ENCODE data around the gene PXT1.
"Not testable (repeated sequence)": the region's sequence is repeated elsewhere in the genome, so short reads cannot be mapped to it uniquely, and the experiment has no call there.

The PXT1 gene

GRCh38 chr6:36461646-36462045 lies 19.0 kb upstream of the PXT1 start:
- no peak for TF ChIP-seq ZNF274 (IDR thresholded peaks at IDR 0.05; ENCODE audit: low read depth, low read length)
- H3K4me3 ChIP-seq (ENCODE audit: low read length), result no peak overlapping the region

DNA sequence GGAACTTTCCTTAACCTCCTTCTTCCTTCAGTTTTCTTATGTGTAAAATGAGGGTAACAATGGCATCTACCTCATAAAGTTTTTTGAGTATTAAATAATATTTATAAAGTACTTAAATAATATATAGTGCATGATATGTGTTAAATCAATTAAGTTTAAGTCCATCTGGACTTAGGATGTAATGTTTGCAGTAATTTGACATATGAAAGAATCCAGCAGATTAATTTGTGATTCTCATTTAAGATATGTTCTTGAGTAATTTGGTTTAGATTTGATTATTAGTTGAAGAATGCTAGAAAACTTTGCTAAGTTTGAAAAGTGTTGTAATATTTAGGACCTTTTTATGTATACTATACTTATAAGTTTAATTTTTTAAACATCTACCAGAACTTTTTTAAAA lies 18.3 kb upstream of the PXT1 start:
- H3K4me3 ChIP-seq (ENCODE audit: low read length), result no peak overlapping the region
- no peak for TF ChIP-seq ZNF274 (IDR thresholded peaks at IDR 0.05; ENCODE audit: low read depth, low read length)

DNA sequence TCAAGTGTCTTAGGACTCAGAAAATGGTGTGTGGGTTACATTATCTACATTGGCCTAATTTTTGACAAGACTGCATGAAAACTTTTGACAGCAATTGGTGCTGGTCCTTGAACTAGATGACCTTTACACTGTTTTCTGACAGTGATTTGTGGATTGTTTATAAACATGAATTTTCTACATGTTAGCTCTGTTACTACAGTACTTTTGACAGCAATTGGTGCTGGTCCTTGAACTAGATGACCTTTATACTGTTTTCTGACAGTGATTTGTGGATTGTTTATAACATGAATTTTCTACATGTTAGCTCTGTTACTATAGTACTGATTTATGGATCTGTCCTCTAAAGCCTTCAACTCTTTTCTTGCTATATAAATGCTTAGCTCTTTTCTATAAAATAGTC lies 16.8 kb upstream of the PXT1 start:
- no peak overlapping the region for H3K4me3 ChIP-seq (ENCODE audit: low read length)
- no peak for TF ChIP-seq ZNF274 (IDR thresholded peaks at IDR 0.05; ENCODE audit: low read depth, low read length)

- H3K4me3 ChIP-seq (ENCODE audit: low read length), result no peak overlapping the region
- no peak for TF ChIP-seq ZNF274 (IDR thresholded peaks at IDR 0.05; ENCODE audit: low read depth, low read length)
Observed at GRCh38 chr6:36455486-36456027, 12.9 kb upstream of the PXT1 start.

GRCh38 chr6:36452897-36453296 lies 10.2 kb upstream of the PXT1 start:
- H3K4me3 ChIP-seq (ENCODE audit: low read length), result not testable (repeated sequence)

DNA sequence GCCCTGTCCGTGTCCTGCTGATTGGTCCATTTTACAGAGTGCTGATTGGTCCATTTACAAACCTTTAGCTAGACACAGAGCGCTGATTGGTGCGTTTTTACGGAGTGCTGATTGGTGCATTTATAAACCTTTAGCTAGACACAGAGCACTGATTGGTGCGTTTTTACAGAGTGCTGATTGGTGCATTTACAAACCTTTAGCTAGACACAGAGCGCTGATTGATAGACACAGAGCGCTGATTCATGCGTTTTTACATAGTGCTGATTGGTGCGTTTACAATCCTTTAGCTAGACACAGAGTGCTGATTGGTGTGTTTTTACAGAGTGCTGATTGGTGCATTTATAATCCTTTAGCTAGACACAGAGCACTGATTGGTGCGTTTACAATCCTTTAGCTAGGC lies 6.5 kb upstream of the PXT1 start:
- H3K4me3 ChIP-seq (ENCODE audit: low read length), result not testable (repeated sequence)

- no peak for TF ChIP-seq ZNF274 (IDR thresholded peaks at IDR 0.05; ENCODE audit: low read depth, low read length)
- H3K4me3 ChIP-seq (ENCODE audit: low read length), result no peak overlapping the region
Observed at GRCh38 chr6:36445621-36446020, 3.0 kb upstream of the PXT1 start.

DNA sequence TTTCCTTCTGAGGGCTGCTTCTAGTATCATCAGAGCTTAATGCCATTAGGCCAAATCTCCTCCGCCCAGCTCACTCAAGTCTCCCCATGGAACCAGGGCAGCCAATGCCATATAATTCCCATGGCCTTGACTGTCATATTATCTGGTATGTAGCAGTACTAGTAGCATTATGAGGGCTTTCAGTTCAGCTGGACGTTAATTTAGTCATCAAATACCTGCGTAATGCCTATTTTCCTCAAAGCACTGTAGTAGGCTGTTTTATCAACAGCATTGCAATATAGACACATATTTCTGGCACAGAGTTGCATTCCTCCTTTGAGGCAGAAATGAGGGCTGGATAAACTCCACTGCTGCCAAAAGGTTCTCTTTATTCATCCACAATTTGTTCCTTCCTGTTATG lies 1.8 kb upstream of the PXT1 start:
- no peak for TF ChIP-seq ZNF274 (IDR thresholded peaks at IDR 0.05; ENCODE audit: low read depth, low read length)
- H3K4me3 ChIP-seq (ENCODE audit: low read length), result peak overlapping the region; percentile 86

DNA sequence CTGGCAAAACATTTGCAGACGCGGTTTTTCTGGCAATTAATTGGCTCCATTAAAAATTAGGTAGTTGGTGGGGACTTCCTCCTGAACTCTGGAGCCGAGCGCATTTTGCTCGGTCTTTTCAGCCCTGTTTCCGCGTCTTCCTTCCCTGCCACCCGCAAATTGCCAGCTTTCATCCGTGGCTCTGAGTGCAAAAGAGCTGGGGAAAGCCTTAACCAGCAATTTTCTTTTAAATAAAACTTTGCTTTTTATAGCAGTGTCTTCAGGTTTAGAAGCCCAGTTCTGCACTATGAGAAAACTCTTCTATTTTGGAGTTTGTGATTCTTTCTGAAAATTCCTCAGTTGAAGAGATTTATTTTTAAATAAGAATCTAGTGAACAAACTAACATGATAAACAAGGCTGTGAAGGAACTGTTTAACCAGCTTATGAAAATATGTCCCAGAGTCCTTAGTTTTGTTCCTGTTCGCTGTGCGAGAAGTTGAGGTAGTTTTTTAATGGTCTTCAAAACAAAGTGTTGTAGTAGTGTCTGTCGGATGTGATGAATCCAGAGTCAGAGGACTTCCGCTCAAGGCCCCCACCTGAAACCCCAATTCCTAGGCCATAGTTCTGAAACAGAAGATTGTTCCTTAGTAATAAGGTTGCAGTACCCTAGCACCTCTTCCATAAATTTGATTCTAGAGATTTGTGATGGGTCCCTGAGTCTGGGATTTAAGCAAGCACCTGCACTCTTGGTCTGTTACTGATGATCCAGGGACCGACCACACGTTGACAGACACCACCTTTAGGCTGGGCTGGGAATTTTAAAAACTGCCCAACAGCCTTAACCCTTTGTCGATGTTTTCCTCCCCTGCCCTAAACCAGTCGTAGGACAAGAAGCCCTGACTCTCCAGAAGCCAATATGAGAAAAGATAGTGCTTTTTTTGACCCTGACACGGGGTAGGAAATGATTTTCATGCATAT lies 1.1 kb upstream of the PXT1 start:
- H3K4me3 ChIP-seq (ENCODE audit: low read length), result peak overlapping the region; percentile 86
- no peak for TF ChIP-seq ZNF274 (IDR thresholded peaks at IDR 0.05; ENCODE audit: low read depth, low read length)

DNA sequence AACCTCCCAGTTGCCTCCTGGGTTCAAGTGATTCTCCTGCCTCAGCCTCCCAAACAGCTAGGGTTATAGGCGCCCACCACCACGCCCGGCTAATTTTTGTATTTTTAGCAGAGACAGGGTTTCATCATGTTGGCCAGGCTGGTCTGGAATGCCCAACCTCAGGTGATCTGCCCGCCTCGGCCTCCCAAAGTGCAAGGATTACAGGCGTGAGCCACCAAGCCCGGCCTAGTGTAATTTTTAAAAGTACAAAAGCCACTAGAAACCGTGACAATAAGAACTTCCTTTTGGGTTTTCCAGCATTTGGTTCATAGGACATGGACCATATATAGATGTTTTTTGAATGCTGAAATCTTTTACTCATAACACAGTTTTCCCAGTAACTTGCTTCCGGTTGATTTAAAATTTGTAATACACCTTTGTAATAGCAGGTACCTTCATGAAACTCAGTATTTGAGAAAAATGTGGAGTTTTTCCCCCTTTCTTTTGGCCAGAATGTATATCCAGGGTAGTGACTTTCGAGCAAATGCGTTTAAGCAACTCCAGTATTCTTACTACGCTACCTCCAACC lies 467 bp downstream of the PXT1 start:
- peak overlapping the region; percentile 86 for H3K4me3 ChIP-seq (ENCODE audit: low read length)
- no peak for TF ChIP-seq ZNF274 (IDR thresholded peaks at IDR 0.05; ENCODE audit: low read depth, low read length)

- no peak overlapping the region for H3K4me3 ChIP-seq (ENCODE audit: low read length)
- no peak for TF ChIP-seq ZNF274 (IDR thresholded peaks at IDR 0.05; ENCODE audit: low read depth, low read length)
Observed at GRCh38 chr6:36441307-36441894, 1.3 kb downstream of the PXT1 start.

DNA sequence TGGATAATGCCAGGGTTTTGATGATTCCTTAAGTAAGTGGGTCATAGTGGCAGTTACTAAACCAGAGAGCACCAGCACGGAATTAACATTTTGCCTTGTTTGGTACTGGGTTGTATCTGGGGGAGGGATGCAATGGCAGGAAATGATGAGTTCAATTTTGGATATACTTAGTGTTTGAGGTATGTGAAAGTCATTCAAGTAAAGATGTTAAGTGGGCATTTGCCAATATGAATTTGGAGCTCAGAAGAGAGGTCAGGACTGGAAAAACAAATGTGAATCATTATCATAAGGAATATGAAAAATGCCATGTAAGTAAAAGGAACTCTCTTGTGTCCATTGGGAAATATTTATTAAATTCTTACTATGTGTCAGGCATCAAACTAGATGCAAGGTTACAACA lies 6.2 kb downstream of the PXT1 start:
- H3K4me3 ChIP-seq (ENCODE audit: low read length), result no peak overlapping the region
- no peak for TF ChIP-seq ZNF274 (IDR thresholded peaks at IDR 0.05; ENCODE audit: low read depth, low read length)

DNA sequence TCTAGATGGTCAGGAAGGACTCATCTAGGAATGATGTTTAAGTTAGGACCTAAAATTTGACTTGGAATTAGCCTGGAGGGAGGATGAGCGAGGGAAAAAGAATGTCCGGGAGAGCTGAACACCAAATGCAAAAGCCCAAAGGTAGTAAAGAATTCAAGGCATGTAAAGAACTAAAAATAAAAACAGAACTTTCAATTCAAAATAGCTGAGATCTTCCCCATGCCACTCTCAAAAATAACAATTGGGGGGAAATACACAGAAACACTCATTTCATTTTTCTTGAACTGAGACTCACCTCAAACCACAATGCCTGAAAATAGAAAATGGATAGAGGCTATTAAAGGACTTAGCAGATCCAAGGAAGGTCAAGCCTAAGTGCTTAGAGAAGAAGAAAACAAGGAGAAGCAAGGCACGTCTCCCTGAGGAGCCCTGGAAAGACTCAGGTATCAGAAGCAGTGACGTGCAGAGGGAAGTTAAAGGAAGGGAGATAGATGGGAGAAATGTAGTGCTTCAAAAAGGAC lies 10.4 kb downstream of the PXT1 start:
- H3K4me3 ChIP-seq (ENCODE audit: low read length), result no peak overlapping the region; the same call in 1 of the 2 replicates
- TF ChIP-seq ZNF274 (IDR thresholded peaks at IDR 0.05; ENCODE audit: low read depth, low read length), result no peak

DNA sequence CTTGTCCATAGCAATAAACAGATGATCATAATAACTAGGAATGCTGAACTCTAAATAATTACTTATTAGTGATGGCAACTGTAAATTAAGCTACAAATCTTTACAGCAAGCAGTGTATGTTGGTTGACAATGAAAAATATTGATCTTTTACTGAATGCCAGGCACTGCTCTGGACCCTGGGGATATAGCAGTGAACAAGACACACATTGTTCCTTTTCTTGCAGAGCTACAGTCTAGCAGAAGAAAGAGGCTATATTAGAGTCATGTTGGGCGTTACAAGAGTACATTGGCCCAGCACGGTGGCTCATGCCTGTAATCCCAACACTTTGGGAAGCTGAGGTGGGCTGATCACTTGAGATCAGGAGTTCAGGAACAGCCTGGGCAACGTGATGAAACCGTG lies 11.5 kb downstream of the PXT1 start:
- TF ChIP-seq ZNF274 (IDR thresholded peaks at IDR 0.05; ENCODE audit: low read depth, low read length), result no peak
- no peak overlapping the region for H3K4me3 ChIP-seq (ENCODE audit: low read length)

DNA sequence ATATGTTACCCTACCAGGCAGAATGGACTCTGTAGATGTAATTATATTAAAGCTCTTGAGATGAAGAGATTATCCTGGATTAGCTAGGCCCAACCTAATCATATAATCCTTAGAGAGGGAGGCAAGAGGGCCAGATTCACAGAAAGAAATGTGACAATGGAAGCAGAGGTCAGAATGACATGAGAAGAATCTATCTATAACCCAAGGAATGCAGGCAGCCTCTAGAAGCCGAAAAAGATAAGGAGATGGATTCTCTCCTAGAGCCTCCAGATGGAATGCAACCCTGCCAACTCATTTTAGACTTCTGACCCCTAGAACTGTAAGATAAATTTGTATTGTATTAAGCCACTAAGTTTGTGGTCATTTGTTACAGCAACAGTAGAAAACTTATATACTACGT lies 12.3 kb downstream of the PXT1 start:
- H3K4me3 ChIP-seq (ENCODE audit: low read length), result no peak overlapping the region
- TF ChIP-seq ZNF274 (IDR thresholded peaks at IDR 0.05; ENCODE audit: low read depth, low read length), result no peak
